ENCODE measurements around the gene HYAL3. TPM values are rescaled to one million over a fixed set of nuclear protein-coding genes. Genes with fewer than 3 reads are reported as not detected.

HYAL3 gene
- total and polyA plus RNA-seq, 2 of the 13 experiments (the other 11 are each of a cell fraction or from before 2014, with no cell fraction given) = 5.5 to 10.4 TPM

- TF ChIP-seq ZNF512 (CRISPR knock-in tag; IDR thresholded peaks at IDR 0.05) (no peak), NRL (CRISPR knock-in tag; IDR thresholded peaks at IDR 0.05; ENCODE audit: borderline replicate concordance) (peak; percentile 92), ZBTB43 (CRISPR knock-in tag; conservative IDR thresholded peaks at IDR 0.05) (peak; percentile 56; the same call in 1 of the 2 replicates), RFX3 (CRISPR knock-in tag; IDR thresholded peaks at IDR 0.05) (no peak), PRDM15 (CRISPR knock-in tag; IDR thresholded peaks at IDR 0.05) (no peak), ZSCAN21 (CRISPR knock-in tag; IDR thresholded peaks at IDR 0.05; ENCODE audit: borderline replicate concordance) (peak; percentile 97), NPAS2 (CRISPR knock-in tag; IDR thresholded peaks at IDR 0.05; ENCODE audit: borderline replicate concordance) (no peak), NCOA2 (CRISPR knock-in tag; IDR thresholded peaks at IDR 0.05) (0 out of 2 replicates have a peak, but pooled peaks have one; percentile 8), TP53 (CRISPR knock-in tag; conservative IDR thresholded peaks at IDR 0.05) (no peak; the same call in 1 of the 2 replicates), ZNF747 (CRISPR knock-in tag; IDR thresholded peaks at IDR 0.05; ENCODE audit: borderline replicate concordance) (peak; percentile 63; the same call in 1 of the 2 replicates), ZNF10 (CRISPR knock-in tag; IDR thresholded peaks at IDR 0.05; ENCODE audit: borderline replicate concordance, low read depth) (0 out of 2 replicates have a peak, but pooled peaks have one; percentile 66), NCOA5 (CRISPR knock-in tag; IDR thresholded peaks at IDR 0.05) (no peak), PPARG (CRISPR knock-in tag; conservative IDR thresholded peaks at IDR 0.05) (no peak), POLR2AphosphoS5 (IDR thresholded peaks at IDR 0.05; ENCODE audit: low read depth, low read length) (peak; percentile 80), ZSCAN30 (CRISPR knock-in tag; IDR thresholded peaks at IDR 0.05) (no peak), JUN (CRISPR knock-in tag; IDR thresholded peaks at IDR 0.05) (no peak)
- TF ChIP-seq, protein P1, sequence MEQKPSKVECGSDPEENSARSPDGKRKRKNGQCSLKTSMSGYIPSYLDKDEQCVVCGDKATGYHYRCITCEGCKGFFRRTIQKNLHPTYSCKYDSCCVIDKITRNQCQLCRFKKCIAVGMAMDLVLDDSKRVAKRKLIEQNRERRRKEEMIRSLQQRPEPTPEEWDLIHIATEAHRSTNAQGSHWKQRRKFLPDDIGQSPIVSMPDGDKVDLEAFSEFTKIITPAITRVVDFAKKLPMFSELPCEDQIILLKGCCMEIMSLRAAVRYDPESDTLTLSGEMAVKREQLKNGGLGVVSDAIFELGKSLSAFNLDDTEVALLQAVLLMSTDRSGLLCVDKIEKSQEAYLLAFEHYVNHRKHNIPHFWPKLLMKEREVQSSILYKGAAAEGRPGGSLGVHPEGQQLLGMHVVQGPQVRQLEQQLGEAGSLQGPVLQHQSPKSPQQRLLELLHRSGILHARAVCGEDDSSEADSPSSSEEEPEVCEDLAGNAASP (CRISPR knock-in tag; IDR thresholded peaks at IDR 0.05; ENCODE audit: borderline replicate concordance) = peak; percentile 26
- TF ChIP-seq, protein P2, sequence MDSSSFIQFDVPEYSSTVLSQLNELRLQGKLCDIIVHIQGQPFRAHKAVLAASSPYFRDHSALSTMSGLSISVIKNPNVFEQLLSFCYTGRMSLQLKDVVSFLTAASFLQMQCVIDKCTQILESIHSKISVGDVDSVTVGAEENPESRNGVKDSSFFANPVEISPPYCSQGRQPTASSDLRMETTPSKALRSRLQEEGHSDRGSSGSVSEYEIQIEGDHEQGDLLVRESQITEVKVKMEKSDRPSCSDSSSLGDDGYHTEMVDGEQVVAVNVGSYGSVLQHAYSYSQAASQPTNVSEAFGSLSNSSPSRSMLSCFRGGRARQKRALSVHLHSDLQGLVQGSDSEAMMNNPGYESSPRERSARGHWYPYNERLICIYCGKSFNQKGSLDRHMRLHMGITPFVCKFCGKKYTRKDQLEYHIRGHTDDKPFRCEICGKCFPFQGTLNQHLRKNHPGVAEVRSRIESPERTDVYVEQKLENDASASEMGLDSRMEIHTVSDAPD (CRISPR knock-in tag; IDR thresholded peaks at IDR 0.05) = no peak
Observed at GRCh38 chr3:50298836-50299637, at the start of gene HYAL3, which contains the start of gene NAA80 (continued).
